Thyroid gland (tissue), 4 donors: ENCODE measurements around the gene STIM2.

ENCODE experiments used
- CTCF ChIP-seq, 6 experiments: fragments of 200-600 bp in 3 of 6; fragments of 450-650 bp in 3 of 6; sonication (generic) in 3 of 6; IDR thresholded peaks; one replicate each; pipeline ENCODE4 v1.5.1; 2016 to 2019; ENCODE audit warnings: antibody characterized with exemption in 6 of 6, mild to moderate bottlenecking in 2 of 6, inconsistent platforms in 1 of 6, moderate library complexity in 1 of 6
- POLR2A ChIP-seq, 2 donors: fragments of 450-650 bp; IDR thresholded peaks; one replicate each; pipeline ENCODE4 v1.6.1; 2017; ENCODE audit warnings: antibody characterized with exemption in 2 of 2, mild to moderate bottlenecking in 2 of 2, moderate library complexity in 1 of 2

- TF ChIP-seq CTCF (IDR thresholded peaks at IDR 0.05): no peak
- TF ChIP-seq POLR2A (IDR thresholded peaks at IDR 0.05): no peak
Observed at GRCh38 chr4:26931966-26932365, 71.3 kb downstream of the STIM2 start.
